HepG2 (cell line): ENCODE data around the gene C12orf60. TPM values are rescaled to one million over a fixed set of nuclear protein-coding genes. Genes with fewer than 3 reads are reported as not detected.

Experiments
- ATAC-seq: fragments of 200-7000 bp; cut with Tn5 transposase; 3 replicates; pipeline ENCODE4 v1.9.1; 2020; ENCODE audit warnings: mild to moderate bottlenecking, moderate library complexity
- BruUV-seq: library from RNA; stranded (reverse); fragments of 400-500 nt; replicated peaks from 2 replicates; lab custom pipeline; 2021; lab: Mats Ljungman, UMichigan
- CTCF ChIA-PET: fragments of 300-600 bp; formaldehyde crosslinking; extraction: SDS; loops from one replicate; lab custom pipeline; 2021; ENCODE audit warnings: low total read pairs, inconsistent platforms, low intra/inter-chr PET ratio; lab: Yijun Ruan, JAX
- POLR2A ChIA-PET: fragments of 350-600 bp; sonication (Branson Sonifier 250); formaldehyde crosslinking; loops from one replicate; lab custom pipeline; 2020; ENCODE audit warnings: antibody characterized with exemption, inconsistent platforms; lab: Yijun Ruan, JAX
- DNase-seq: peaks from one replicate; pipeline ENCODE4 v3.0.0-alpha.2; 2015; ENCODE audit warnings: low spot score
- FAIRE-seq: peaks from 3 replicates; lab custom pipeline; 2011; peaks lifted over from hg19 to GRCh38; lab: Jason Lieb, UNC
- H2AFZ ChIP-seq: one replicate; pipeline ENCODE4 v1.6.1; 2011; ENCODE audit warnings: low read length, inconsistent platforms
- H3K27ac ChIP-seq: fragments of 300-600 bp; 3 replicates; pipeline ENCODE4 v1.8.0; 2011; ENCODE audit warnings: mixed run types, mild to moderate bottlenecking, mixed read lengths, low read length, inconsistent platforms; ENCODE audit not compliant: insufficient read depth; ENCODE audit errors: extremely low read length
- H3K27me3 ChIP-seq, 2 experiments: fragments of 200-600 bp in 1 of 2; 2 replicates in 1 of 2; 3 replicates in 1 of 2; pipeline versions ENCODE4 v1.6.0 to v1.8.0; 2011; ENCODE audit warnings: low read length in 2 of 2, mild to moderate bottlenecking in 2 of 2, moderate library complexity in 2 of 2, inconsistent platforms in 1 of 2; ENCODE audit not compliant: insufficient read depth in 2 of 2, control insufficient read depth in 1 of 2
- H3K36me3 ChIP-seq, 2 experiments: fragments of 200-600 bp in 1 of 2; replicated peaks in 1 of 2; 2 replicates in 1 of 2; 3 replicates in 1 of 2; pipeline versions ENCODE4 v1.5.1 to v1.8.0; 2011; ENCODE audit warnings: low read length in 2 of 2, inconsistent platforms in 1 of 2; ENCODE audit not compliant: insufficient read depth in 2 of 2, control insufficient read depth in 1 of 2
- H3K4me1 ChIP-seq: 2 replicates; pipeline ENCODE4 v1.5.1; 2012; ENCODE audit warnings: low read length, inconsistent platforms; ENCODE audit not compliant: insufficient read depth
- H3K4me2 ChIP-seq: 2 replicates; pipeline ENCODE4 v1.6.0; 2011; ENCODE audit warnings: low read depth, low read length, inconsistent platforms
- H3K4me3 ChIP-seq, 3 experiments: fragments of 200-600 bp in 1 of 3; sonication (generic), shearing (Covaris generic) in 1 of 3; replicated peaks in 1 of 3; 2 replicates each; pipeline ENCODE4 v1.5.1; 2011 to 2016; ENCODE audit warnings: low read length in 3 of 3, inconsistent platforms in 2 of 3, low read depth in 2 of 3, mild to moderate bottlenecking in 2 of 3, control low read depth in 1 of 3, mixed read lengths in 1 of 3; ENCODE audit not compliant: insufficient read depth in 1 of 3
- H3K79me2 ChIP-seq: one replicate; pipeline ENCODE4 v1.6.1; 2011; ENCODE audit warnings: low read length, inconsistent platforms; ENCODE audit not compliant: insufficient read depth
- H3K9ac ChIP-seq: 2 replicates; pipeline ENCODE4 v1.6.0; 2011; ENCODE audit warnings: mild to moderate bottlenecking, low read depth, low read length, inconsistent platforms; ENCODE audit not compliant: insufficient read depth
- H3K9me3 ChIP-seq: 2 replicates; pipeline ENCODE4 v1.5.1; 2012; ENCODE audit warnings: mild to moderate bottlenecking, low read length
- H4K20me1 ChIP-seq: 2 replicates; pipeline ENCODE4 v1.6.0; 2011; ENCODE audit warnings: inconsistent platforms, mild to moderate bottlenecking, low read length, moderate library complexity; ENCODE audit not compliant: insufficient read depth
- TBL1XR1 ChIP-seq: fragments of 150-350 bp; IDR thresholded peaks from 2 replicates; pipeline ENCODE4 v1.6.1; 2014; ENCODE audit warnings: borderline replicate concordance, low read length; ENCODE audit not compliant: partially characterized antibody
- THAP7 ChIP-seq: sonication (generic); formaldehyde crosslinking; IDR thresholded peaks from 2 replicates; pipeline ENCODE4 v1.8.1; 2023; ENCODE audit warnings: mild to moderate bottlenecking, missing genetic modification reagents
- ZFP91 ChIP-seq: sonication (generic); formaldehyde crosslinking; IDR thresholded peaks from 2 replicates; pipeline ENCODE4 v1.9.0; 2022; ENCODE audit warnings: missing genetic modification reagents, mild to moderate bottlenecking, borderline replicate concordance
- ZNF333 ChIP-seq: sonication (generic); formaldehyde crosslinking; IDR thresholded peaks from 2 replicates; pipeline ENCODE4 v1.4.0; 2020; ENCODE audit warnings: mild to moderate bottlenecking, missing genetic modification reagents, borderline replicate concordance
- ZNF710 ChIP-seq: sonication (generic); formaldehyde crosslinking; IDR thresholded peaks from 2 replicates; pipeline ENCODE4 v1.5.0; 2020; ENCODE audit warnings: mild to moderate bottlenecking, missing genetic modification reagents, borderline replicate concordance
- ZNF768 ChIP-seq: sonication (generic); formaldehyde crosslinking; IDR thresholded peaks from 2 replicates; pipeline ENCODE4 v1.4.0; 2020; ENCODE audit warnings: missing genetic modification reagents
- WGBS: methylation state at CpG from one replicate; pipeline ENCODE4 v1.1.6; 2017; ENCODE audit warnings: low lambda C conversion rate; 5-methylcytosine and 5-hydroxymethylcytosine counted together
- in situ Hi-C: cut with HindIII; loops from 2 replicates; pipeline ENCODE4 v1.10.0; 2017; ENCODE audit warnings: low pct_unique_long_range_greater_than_20kb; ENCODE audit not compliant: extremely low pct_ligation_motif_present
- intact Hi-C: fragments of 100-400 bp; cut with micrococcal nuclease; formaldehyde crosslinking; loops from one replicate; pipeline ENCODE4 v1.10.0; 2022; ENCODE audit not compliant: unreplicated experiment
- polyA plus RNA-seq, 8 experiments: library from polyadenylated mRNA; depleted of rRNA in 3 of 8; stranded (reverse) in 7 of 8; unstranded in 1 of 8; fragments of >200 nt; fragmentation: Illumina TruSeq in 4 of 8; extraction: Trizol in 4 of 8; gene quantifications; 2 replicates each; pipeline versions ENCODE4 v1.2.1 to v1.2.3, GENCODE V29; 2011 to 2016; ENCODE audit warnings: low read depth in 4 of 8, missing spikeins in 1 of 8, mixed read lengths in 1 of 8; ENCODE audit not compliant: insufficient read depth in 1 of 8
- total RNA-seq, 5 experiments: library from RNA; depleted of rRNA; stranded (reverse); fragments of >200 nt; fragmentation: Illumina TruSeq; extraction: Trizol; gene quantifications; 2 replicates each; pipeline ENCODE4 v1.2.3, GENCODE V29; 2016; ENCODE audit warnings: low read depth in 1 of 5
- TF ChIP-seq, protein P1 (sequence below): sonication (generic); formaldehyde crosslinking; IDR thresholded peaks from 2 replicates; pipeline ENCODE4 v1.4.0; 2020; ENCODE audit warnings: mild to moderate bottlenecking, missing genetic modification reagents
- TF ChIP-seq, protein P2 (sequence below): sonication (generic); formaldehyde crosslinking; IDR thresholded peaks from 2 replicates; pipeline ENCODE4 v1.4.0; 2020; ENCODE audit warnings: missing genetic modification reagents

The C12orf60 gene
- total and polyA plus RNA-seq, 2 of the 13 experiments (the other 11 are each of a cell fraction or from before 2014, with no cell fraction given): 0.55 to 1.4 TPM

DNA sequence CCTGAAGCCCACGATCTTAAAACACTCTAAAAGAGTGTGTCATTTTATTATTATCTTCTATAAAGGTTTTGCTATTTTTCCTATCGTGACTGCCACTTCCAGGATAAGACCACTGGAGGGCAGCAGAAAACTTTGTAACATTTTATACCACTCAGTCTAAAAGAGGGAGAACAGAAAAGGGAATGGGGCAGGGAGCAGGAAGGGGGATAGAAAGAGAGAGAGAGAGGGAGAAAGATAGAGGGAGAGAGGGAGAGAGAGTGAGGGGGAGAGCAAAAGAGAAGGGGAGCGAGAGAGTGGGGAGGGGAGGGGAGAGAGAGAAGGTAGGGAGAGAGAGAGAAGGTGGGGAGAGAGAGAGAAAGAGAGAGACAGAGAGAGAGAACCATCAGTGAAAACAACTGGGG is 41.9 kb downstream of the C12orf60 start (continued):
- TF ChIP-seq, protein P1, sequence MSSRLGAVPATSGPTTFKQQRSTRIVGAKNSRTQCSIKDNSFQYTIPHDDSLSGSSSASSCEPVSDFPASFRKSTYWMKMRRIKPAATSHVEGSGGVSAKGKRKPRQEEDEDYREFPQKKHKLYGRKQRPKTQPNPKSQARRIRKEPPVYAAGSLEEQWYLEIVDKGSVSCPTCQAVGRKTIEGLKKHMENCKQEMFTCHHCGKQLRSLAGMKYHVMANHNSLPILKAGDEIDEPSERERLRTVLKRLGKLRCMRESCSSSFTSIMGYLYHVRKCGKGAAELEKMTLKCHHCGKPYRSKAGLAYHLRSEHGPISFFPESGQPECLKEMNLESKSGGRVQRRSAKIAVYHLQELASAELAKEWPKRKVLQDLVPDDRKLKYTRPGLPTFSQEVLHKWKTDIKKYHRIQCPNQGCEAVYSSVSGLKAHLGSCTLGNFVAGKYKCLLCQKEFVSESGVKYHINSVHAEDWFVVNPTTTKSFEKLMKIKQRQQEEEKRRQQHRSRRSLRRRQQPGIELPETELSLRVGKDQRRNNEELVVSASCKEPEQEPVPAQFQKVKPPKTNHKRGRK: peak; percentile 81; the same call in 1 of the 2 replicates
- 0 out of 2 replicates have a peak, but pooled peaks have one; percentile 28 for TF ChIP-seq ZNF710

DNA sequence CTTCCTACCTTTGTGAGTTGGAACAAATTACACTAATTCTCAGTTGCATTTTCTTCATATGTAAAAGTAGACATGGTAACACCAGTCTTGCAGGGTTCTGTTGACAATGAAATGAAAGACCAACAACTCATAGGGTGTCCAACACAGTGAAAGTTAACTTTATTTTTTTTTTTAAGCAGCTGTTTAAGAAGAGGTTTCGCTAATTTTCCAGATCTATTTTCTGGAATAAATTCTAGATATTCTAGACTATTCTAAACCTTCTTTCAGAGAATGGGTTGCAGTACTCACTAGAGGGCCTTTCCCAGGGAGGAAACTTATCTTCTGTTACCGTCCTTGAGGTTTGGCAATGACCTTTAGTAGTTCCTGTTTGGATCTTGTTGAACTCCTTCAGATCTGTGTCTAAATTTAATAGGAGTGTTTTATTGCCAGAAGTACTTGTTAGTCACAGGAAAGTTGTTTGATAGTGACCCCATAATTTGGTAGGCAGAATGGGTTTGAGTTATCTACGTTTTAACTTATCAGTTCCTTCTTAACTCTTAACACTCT is 42.6 kb downstream of the C12orf60 start:
- Histone ChIP-seq H3K4me1 (peaks cover 42% of the 10 kb centered on the region), H3K9ac (no peak overlapping the region), H3K36me3 (no peaks in the 10 kb centered on the region), H3K4me2 (no peak overlapping the region), H3K79me2 (peaks cover 7% of the 10 kb centered on the region), H3K27ac (no peak overlapping the region), H3K4me3 (no peak overlapping the region), H3K27me3 (no peaks in the 10 kb centered on the region; a peak in 1 of 5 replicates), H3K9me3 (no peaks in the 10 kb centered on the region), H2AFZ (no peak overlapping the region), H4K20me1 (no peaks in the 10 kb centered on the region)
- CTCF ChIA-PET: interaction anchor here (2.2 kb wide), 1 partner anchor 35 kb away, joined by 6 read pairs; no protein-coding TSS in a partner anchor
- whole genome bisulfite sequencing: 52% methylated on average over 3 of the region's 3 CpGs
- FAIRE-seq (no peak), DNase-seq (no peak), ATAC-seq (no peak)
- no TSS peak for BruUV-seq
- POLR2A ChIA-PET: interaction anchor here (1.7 kb wide), 1 partner anchor 76 kb away, joined by 3 read pairs; no protein-coding TSS in a partner anchor
- intact Hi-C loops (loop anchor here (5.0 kb wide), 1 partner anchor 91 kb away; the partner anchor contains the start of gene ERP27), in situ Hi-C loops (no loop called here)
- TF ChIP-seq TBL1XR1 (no peak), THAP7 (no peak), ZNF768 (CRISPR knock-in tag) (no peak), ZNF333 (no peak), ZFP91 (CRISPR knock-in tag) (no peak)
- TF ChIP-seq, protein P2, sequence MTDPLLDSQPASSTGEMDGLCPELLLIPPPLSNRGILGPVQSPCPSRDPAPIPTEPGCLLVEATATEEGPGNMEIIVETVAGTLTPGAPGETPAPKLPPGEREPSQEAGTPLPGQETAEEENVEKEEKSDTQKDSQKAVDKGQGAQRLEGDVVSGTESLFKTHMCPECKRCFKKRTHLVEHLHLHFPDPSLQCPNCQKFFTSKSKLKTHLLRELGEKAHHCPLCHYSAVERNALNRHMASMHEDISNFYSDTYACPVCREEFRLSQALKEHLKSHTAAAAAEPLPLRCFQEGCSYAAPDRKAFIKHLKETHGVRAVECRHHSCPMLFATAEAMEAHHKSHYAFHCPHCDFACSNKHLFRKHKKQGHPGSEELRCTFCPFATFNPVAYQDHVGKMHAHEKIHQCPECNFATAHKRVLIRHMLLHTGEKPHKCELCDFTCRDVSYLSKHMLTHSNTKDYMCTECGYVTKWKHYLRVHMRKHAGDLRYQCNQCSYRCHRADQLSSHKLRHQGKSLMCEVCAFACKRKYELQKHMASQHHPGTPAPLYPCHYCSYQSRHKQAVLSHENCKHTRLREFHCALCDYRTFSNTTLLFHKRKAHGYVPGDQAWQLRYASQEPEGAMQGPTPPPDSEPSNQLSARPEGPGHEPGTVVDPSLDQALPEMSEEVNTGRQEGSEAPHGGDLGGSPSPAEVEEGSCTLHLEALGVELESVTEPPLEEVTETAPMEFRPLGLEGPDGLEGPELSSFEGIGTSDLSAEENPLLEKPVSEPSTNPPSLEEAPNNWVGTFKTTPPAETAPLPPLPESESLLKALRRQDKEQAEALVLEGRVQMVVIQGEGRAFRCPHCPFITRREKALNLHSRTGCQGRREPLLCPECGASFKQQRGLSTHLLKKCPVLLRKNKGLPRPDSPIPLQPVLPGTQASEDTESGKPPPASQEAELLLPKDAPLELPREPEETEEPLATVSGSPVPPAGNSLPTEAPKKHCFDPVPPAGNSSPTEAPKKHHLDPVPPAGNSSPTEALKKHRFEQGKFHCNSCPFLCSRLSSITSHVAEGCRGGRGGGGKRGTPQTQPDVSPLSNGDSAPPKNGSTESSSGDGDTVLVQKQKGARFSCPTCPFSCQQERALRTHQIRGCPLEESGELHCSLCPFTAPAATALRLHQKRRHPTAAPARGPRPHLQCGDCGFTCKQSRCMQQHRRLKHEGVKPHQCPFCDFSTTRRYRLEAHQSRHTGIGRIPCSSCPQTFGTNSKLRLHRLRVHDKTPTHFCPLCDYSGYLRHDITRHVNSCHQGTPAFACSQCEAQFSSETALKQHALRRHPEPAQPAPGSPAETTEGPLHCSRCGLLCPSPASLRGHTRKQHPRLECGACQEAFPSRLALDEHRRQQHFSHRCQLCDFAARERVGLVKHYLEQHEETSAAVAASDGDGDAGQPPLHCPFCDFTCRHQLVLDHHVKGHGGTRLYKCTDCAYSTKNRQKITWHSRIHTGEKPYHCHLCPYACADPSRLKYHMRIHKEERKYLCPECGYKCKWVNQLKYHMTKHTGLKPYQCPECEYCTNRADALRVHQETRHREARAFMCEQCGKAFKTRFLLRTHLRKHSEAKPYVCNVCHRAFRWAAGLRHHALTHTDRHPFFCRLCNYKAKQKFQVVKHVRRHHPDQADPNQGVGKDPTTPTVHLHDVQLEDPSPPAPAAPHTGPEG: no peak
